Neural progenitor cell (in vitro differentiated cells): ENCODE measurements around the gene LIMK2. TPM values are rescaled to one million over a fixed set of nuclear protein-coding genes. Genes with fewer than 3 reads are reported as not detected.

Source experiments
- DNase-seq: peaks from one replicate; pipeline ENCODE4 v3.0.0-alpha.2; 2016; ENCODE audit warnings: low spot score
- H2AFZ ChIP-seq: fragments of 200-600 bp; sonication (generic); replicated peaks from 2 replicates; pipeline ENCODE4 v1.6.1; 2016; ENCODE audit warnings: antibody characterized with exemption
- H3F3A ChIP-seq: fragments of 200-600 bp; sonication (generic); 2 replicates; pipeline ENCODE4 v1.6.1; 2016; ENCODE audit warnings: antibody characterized with exemption, low read depth
- H3K27ac ChIP-seq: fragments of 200-600 bp; sonication (generic); 2 replicates; pipeline ENCODE4 v1.5.1; 2016; ENCODE audit warnings: mild to moderate bottlenecking
- H3K27me3 ChIP-seq: fragments of 200-600 bp; sonication (generic); 2 replicates; pipeline ENCODE4 v1.6.1; 2016; ENCODE audit warnings: mild to moderate bottlenecking, moderate library complexity
- H3K36me3 ChIP-seq: fragments of 200-600 bp; sonication (generic); 2 replicates; pipeline ENCODE4 v1.5.1; 2016
- H3K4me1 ChIP-seq: fragments of 200-600 bp; sonication (generic); 2 replicates; pipeline ENCODE4 v1.6.1; 2016; ENCODE audit warnings: mixed run types
- H3K4me2 ChIP-seq: fragments of 200-600 bp; sonication (generic); 2 replicates; pipeline ENCODE4 v1.6.1; 2016
- H3K4me3 ChIP-seq: fragments of 200-600 bp; sonication (generic); 2 replicates; pipeline ENCODE4 v1.5.1; 2016
- H3K79me2 ChIP-seq: fragments of 200-600 bp; sonication (generic); 2 replicates; pipeline ENCODE4 v1.6.1; 2016; ENCODE audit warnings: low read depth
- H3K9ac ChIP-seq: fragments of 200-600 bp; sonication (generic); 2 replicates; pipeline ENCODE4 v1.6.1; 2016
- H3K9me3 ChIP-seq: fragments of 200-600 bp; sonication (generic); 2 replicates; pipeline ENCODE4 v1.5.1; 2016; ENCODE audit warnings: low read depth
- H4K20me1 ChIP-seq: fragments of 200-600 bp; sonication (generic); 2 replicates; pipeline ENCODE4 v1.6.1; 2016; ENCODE audit warnings: low read depth
- H3K27ac Mint-ChIP-seq: 3 replicates; pipeline ENCODE4 v1.8.0; 2021; ENCODE audit warnings: mixed read lengths
- H3K27me3 Mint-ChIP-seq: 2 replicates; pipeline ENCODE4 v1.8.0; 2022; ENCODE audit warnings: low read depth, mild to moderate bottlenecking, inconsistent platforms, moderate library complexity, mixed read lengths; ENCODE audit not compliant: insufficient read depth
- H3K36me3 Mint-ChIP-seq: 3 replicates; pipeline ENCODE4 v1.8.0; 2021; ENCODE audit warnings: mixed read lengths
- H3K4me1 Mint-ChIP-seq: 3 replicates; pipeline ENCODE4 v1.8.0; 2021; ENCODE audit warnings: mixed read lengths
- H3K4me3 Mint-ChIP-seq: 3 replicates; pipeline ENCODE4 v1.8.0; 2021; ENCODE audit warnings: mild to moderate bottlenecking, moderate library complexity, mixed read lengths
- H3K9me3 Mint-ChIP-seq: 3 replicates; pipeline ENCODE4 v1.8.0; 2020; ENCODE audit warnings: mixed read lengths
- CTCF ChIP-seq: fragments of 200-600 bp; sonication (generic); IDR thresholded peaks from 2 replicates; pipeline ENCODE4 v1.5.1; 2017; ENCODE audit warnings: antibody characterized with exemption, mild to moderate bottlenecking
- EZH2 ChIP-seq: fragments of 200-600 bp; sonication (generic); IDR thresholded peaks from 2 replicates; pipeline ENCODE4 v1.6.1; 2017; ENCODE audit warnings: antibody characterized with exemption, mild to moderate bottlenecking, moderate library complexity
- EZH2phosphoT487 ChIP-seq: fragments of 200-600 bp; sonication (generic); IDR thresholded peaks from 2 replicates; pipeline ENCODE4 v1.6.1; 2017; ENCODE audit warnings: antibody characterized with exemption
- total RNA-seq: library from RNA; depleted of rRNA; stranded (reverse); fragments of >200 nt; gene quantifications from 2 replicates; pipeline ENCODE4 v1.2.3, GENCODE V29; 2015; ENCODE audit warnings: low replicate concordance

The LIMK2 gene
- total RNA-seq, 1 donor from 2014 or later = 28.1 TPM

GRCh38 chr22:31246687-31247086 is 34.6 kb downstream of the LIMK2 start:
- peaks cover 19% of the 10 kb centered on the region for H3F3A ChIP-seq
- no peak overlapping the region for H3K4me2 ChIP-seq
- H3K4me3 ChIP-seq = no peak overlapping the region
- Mint-ChIP-seq H3K4me1 (peaks cover 39% of the 10 kb centered on the region), H3K27me3 (peaks cover 3% of the 10 kb centered on the region), H3K36me3 (no peaks in the 10 kb centered on the region), H3K27ac (no peak overlapping the region), H3K4me3 (no peak overlapping the region), H3K9me3 (no peaks in the 10 kb centered on the region)
- no peak for DNase-seq
- H3K9me3 ChIP-seq = no peaks in the 10 kb centered on the region
- no peak overlapping the region for H3K27ac ChIP-seq
- peaks cover 23% of the 10 kb centered on the region for H3K79me2 ChIP-seq
- H3K36me3 ChIP-seq = no peaks in the 10 kb centered on the region
- H3K27me3 ChIP-seq = no peaks in the 10 kb centered on the region
- TF ChIP-seq EZH2 (no peak), EZH2phosphoT487 (no peak), CTCF (no peak)
- peaks cover 22% of the 10 kb centered on the region for H3K4me1 ChIP-seq
- H2AFZ ChIP-seq = no peak overlapping the region
- no peak overlapping the region for H3K9ac ChIP-seq
- H4K20me1 ChIP-seq = peaks cover 18% of the 10 kb centered on the region

GRCh38 chr22:31247726-31248125 is 35.6 kb downstream of the LIMK2 start:
- Histone ChIP-seq H3K9me3 (no peaks in the 10 kb centered on the region), H3K4me3 (peak overlapping the region; percentile 34), H2AFZ (peak overlapping the region; percentile 29), H3F3A (peaks cover 19% of the 10 kb centered on the region), H3K27ac (peak overlapping the region; percentile 25), H3K9ac (no peak overlapping the region), H3K79me2 (peaks cover 27% of the 10 kb centered on the region), H3K27me3 (no peaks in the 10 kb centered on the region), H3K4me1 (peaks cover 22% of the 10 kb centered on the region), H3K36me3 (no peaks in the 10 kb centered on the region), H3K4me2 (peak overlapping the region; percentile 74), H4K20me1 (peaks cover 18% of the 10 kb centered on the region)
- Mint-ChIP-seq H3K4me1 (peaks cover 39% of the 10 kb centered on the region), H3K36me3 (no peaks in the 10 kb centered on the region), H3K4me3 (peak overlapping the region; percentile 80), H3K27ac (peak overlapping the region; percentile 67), H3K27me3 (peaks cover 3% of the 10 kb centered on the region), H3K9me3 (no peaks in the 10 kb centered on the region)
- DNase-seq = peak; percentile 25
- TF ChIP-seq EZH2 (no peak), EZH2phosphoT487 (no peak), CTCF (no peak)

- H3K36me3 Mint-ChIP-seq = no peaks in the 10 kb centered on the region
- peaks cover 27% of the 10 kb centered on the region for H3K79me2 ChIP-seq
- no peak overlapping the region for H3K9ac ChIP-seq
- TF ChIP-seq CTCF = no peak
- TF ChIP-seq EZH2 = no peak
- TF ChIP-seq EZH2phosphoT487 = no peak
- no peaks in the 10 kb centered on the region for H3K9me3 Mint-ChIP-seq
- no peaks in the 10 kb centered on the region for H3K27me3 ChIP-seq
- H3K4me3 Mint-ChIP-seq = peak overlapping the region; percentile 80
- H4K20me1 ChIP-seq = peaks cover 18% of the 10 kb centered on the region
- H3K27ac ChIP-seq = peak overlapping the region; percentile 25
- H3K9me3 ChIP-seq = no peaks in the 10 kb centered on the region
- peak overlapping the region; percentile 67 for H3K27ac Mint-ChIP-seq
- peak; percentile 92 for DNase-seq
- H2AFZ ChIP-seq = peak overlapping the region; percentile 29
- peaks cover 22% of the 10 kb centered on the region for H3K4me1 ChIP-seq
- peaks cover 3% of the 10 kb centered on the region for H3K27me3 Mint-ChIP-seq
- peak overlapping the region; percentile 74 for H3K4me2 ChIP-seq
- H3K36me3 ChIP-seq = no peaks in the 10 kb centered on the region
- H3K4me3 ChIP-seq = peak overlapping the region; percentile 34
- H3F3A ChIP-seq = peaks cover 19% of the 10 kb centered on the region
- peaks cover 39% of the 10 kb centered on the region for H3K4me1 Mint-ChIP-seq
These were observed 36.1 kb downstream of the LIMK2 start for GRCh38 chr22:31248138-31248745.
